A673 (cell line): ENCODE measurements around the gene PSTPIP1. TPM values are rescaled to one million over a fixed set of nuclear protein-coding genes. Genes with fewer than 3 reads are reported as not detected.

Experiments used
- BruUV-seq: library from RNA; stranded (reverse); fragments of 400-500 nt; replicated peaks from 2 replicates; lab custom pipeline; 2021; lab: Mats Ljungman, UMichigan
- CTCF ChIA-PET: fragments of 300-600 bp; sonication (Branson Sonifier 250); formaldehyde crosslinking; loops from one replicate; lab custom pipeline; 2022; ENCODE audit warnings: antibody characterized with exemption; lab: Charles Lee
- POLR2A ChIA-PET: fragments of 300-600 bp; sonication (Branson Sonifier 250); formaldehyde crosslinking; loops from one replicate; lab custom pipeline; 2022; ENCODE audit warnings: antibody characterized with exemption; ENCODE audit not compliant: low non-redundant PET; lab: Charles Lee
- DNase-seq: peaks from one replicate; pipeline ENCODE4 v3.0.0-alpha.2; 2015; ENCODE audit warnings: low spot score
- H3K27ac ChIP-seq: fragments of 200-600 bp; sonication (generic); 2 replicates; pipeline ENCODE4 v1.5.1; 2016; ENCODE audit warnings: mixed run types, low read depth, mild to moderate bottlenecking, mixed read lengths, antibody characterized with exemption, low read length; ENCODE audit not compliant: poor library complexity, severe bottlenecking
- H3K27me3 ChIP-seq: fragments of 200-600 bp; sonication (generic); replicated peaks from 2 replicates; pipeline ENCODE4 v1.6.1; 2017; ENCODE audit warnings: mixed run types, low read depth, mild to moderate bottlenecking, mixed read lengths, antibody characterized with exemption, low read length; ENCODE audit not compliant: insufficient read depth, poor library complexity
- H3K36me3 ChIP-seq: fragments of 200-600 bp; sonication (generic); 2 replicates; pipeline ENCODE4 v1.6.1; 2016; ENCODE audit warnings: mixed run types, mild to moderate bottlenecking, mixed read lengths, antibody characterized with exemption, low read length; ENCODE audit not compliant: insufficient read depth, poor library complexity, severe bottlenecking
- H3K4me1 ChIP-seq: fragments of 200-600 bp; sonication (generic); 2 replicates; pipeline ENCODE4 v1.6.1; 2017; ENCODE audit warnings: mixed run types, mild to moderate bottlenecking, mixed read lengths, antibody characterized with exemption, low read length; ENCODE audit not compliant: insufficient read depth, poor library complexity, severe bottlenecking
- H3K4me3 ChIP-seq: fragments of 200-600 bp; sonication (generic); 2 replicates; pipeline ENCODE4 v1.5.1; 2016; ENCODE audit warnings: low read depth, mixed run types, mild to moderate bottlenecking, mixed read lengths, low read length; ENCODE audit not compliant: poor library complexity, severe bottlenecking
- H3K9me3 ChIP-seq: fragments of 200-600 bp; sonication (generic); 2 replicates; pipeline ENCODE4 v1.6.1; 2016; ENCODE audit warnings: mixed run types, low read depth, mild to moderate bottlenecking, mixed read lengths, antibody characterized with exemption, low read length; ENCODE audit not compliant: poor library complexity, severe bottlenecking
- CTCF ChIP-seq: fragments of 300-800, 200-600 bp; sonication (generic); conservative IDR thresholded peaks from 2 replicates; pipeline ENCODE4 v1.5.1; 2017; ENCODE audit warnings: low read depth, mild to moderate bottlenecking, antibody characterized with exemption, low read length, moderate library complexity, mixed read lengths
- EZH2 ChIP-seq: fragments of 200-600 bp; sonication (generic); IDR thresholded peaks from 2 replicates; pipeline ENCODE4 v1.6.1; 2017; ENCODE audit warnings: borderline replicate concordance, low read depth, mild to moderate bottlenecking, mixed read lengths, antibody characterized with exemption, low read length; ENCODE audit not compliant: poor library complexity, severe bottlenecking
- intact Hi-C: fragments of 100-400 bp; cut with micrococcal nuclease; formaldehyde crosslinking; loops from one replicate; pipeline ENCODE4 v1.10.0; 2022; ENCODE audit not compliant: unreplicated experiment
- total RNA-seq: library from RNA; stranded (reverse); gene quantifications from 2 replicates; pipeline ENCODE4 v1.2.3, GENCODE V29; 2021

PSTPIP1 gene
- total RNA-seq, 1 experiment from 2014 or later = not detected

DNA sequence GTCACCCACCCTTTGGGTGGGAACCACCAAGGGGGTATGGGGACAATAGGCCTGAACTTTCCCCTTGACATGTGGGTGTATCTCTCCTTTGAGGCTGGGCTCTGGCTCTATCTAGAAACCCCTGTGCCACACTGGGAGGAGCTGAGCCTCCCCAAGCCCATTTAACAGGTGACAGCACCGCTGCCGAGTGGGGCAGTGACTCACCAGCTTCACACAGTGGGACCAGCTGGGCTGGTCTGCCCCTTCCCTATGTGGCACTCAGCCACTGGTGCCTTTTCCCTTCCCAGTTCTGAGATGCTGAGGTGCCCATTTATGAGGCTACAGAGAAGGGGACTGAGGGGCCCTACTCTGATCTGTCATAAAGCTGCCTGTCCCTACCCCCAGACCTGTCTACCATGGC lies 5.1 kb downstream of the PSTPIP1 start:
- H3K4me3 ChIP-seq = no peak overlapping the region
- H3K27ac ChIP-seq = no peak overlapping the region
- no peaks in the 10 kb centered on the region for H3K4me1 ChIP-seq
- H3K27me3 ChIP-seq = no peaks in the 10 kb centered on the region
- POLR2A ChIA-PET = no interaction called here
- TF ChIP-seq CTCF (no peak), EZH2 (no peak)
- H3K36me3 ChIP-seq = no peaks in the 10 kb centered on the region
- no peak for DNase-seq
- no TSS peak for BruUV-seq
- intact Hi-C loops = no loop called here
- H3K9me3 ChIP-seq = no peaks in the 10 kb centered on the region
- CTCF ChIA-PET = no interaction called here

GRCh38 chr15:77001351-77001750 lies 6.4 kb downstream of the PSTPIP1 start:
- no peaks in the 10 kb centered on the region for H3K27me3 ChIP-seq
- BruUV-seq = no TSS peak
- H3K4me1 ChIP-seq = no peaks in the 10 kb centered on the region
- DNase-seq = no peak
- TF ChIP-seq CTCF = no peak
- no peak for TF ChIP-seq EZH2
- no peaks in the 10 kb centered on the region for H3K36me3 ChIP-seq
- intact Hi-C loops = no loop called here
- no peaks in the 10 kb centered on the region for H3K9me3 ChIP-seq
- H3K27ac ChIP-seq = no peak overlapping the region
- no peak overlapping the region for H3K4me3 ChIP-seq
- ChIA-PET CTCF (no interaction called here), POLR2A (no interaction called here)

- no peak overlapping the region for H3K27ac ChIP-seq
- H3K9me3 ChIP-seq = no peaks in the 10 kb centered on the region
- TF ChIP-seq EZH2 (no peak), CTCF (no peak)
- no peak for DNase-seq
- H3K27me3 ChIP-seq = no peaks in the 10 kb centered on the region
- H3K36me3 ChIP-seq = no peaks in the 10 kb centered on the region
- no peak overlapping the region for H3K4me3 ChIP-seq
- ChIA-PET CTCF (no interaction called here), POLR2A (no interaction called here)
- no peaks in the 10 kb centered on the region for H3K4me1 ChIP-seq
- BruUV-seq = no TSS peak
- intact Hi-C loops = no loop called here
Observed at GRCh38 chr15:77001966-77002365, 7.0 kb downstream of the PSTPIP1 start.
